ENCODE data around the gene SCAMP1. TPM values are rescaled to one million over a fixed set of nuclear protein-coding genes. Genes with fewer than 3 reads are reported as not detected.

The SCAMP1 gene
- total and polyA plus RNA-seq, 2 of the 13 experiments (the other 11 are each of a cell fraction or from before 2014, with no cell fraction given) = 18.2 to 33.7 TPM

- Histone ChIP-seq H4K20me1 (ENCODE audit: insufficient read depth, low read length) (no peaks in the 10 kb centered on the region), H3K27me3 (ENCODE audit: control insufficient read depth in 1 of 2, insufficient read depth in 2 of 2, low read length in 2 of 2) (no peaks in the 10 kb centered on the region), H3K9ac (ENCODE audit: insufficient read depth, low read depth, low read length) (no peak overlapping the region), H2AFZ (ENCODE audit: low read length) (no peak overlapping the region), H3K4me2 (ENCODE audit: low read depth, low read length) (no peak overlapping the region), H3K27ac (ENCODE audit: extremely low read length, insufficient read depth, low read length) (no peak overlapping the region), H3K9me3 (ENCODE audit: low read length) (no peaks in the 10 kb centered on the region), H3K4me3 (replicated peaks in 1 of 3; ENCODE audit: insufficient read depth in 1 of 3, low read depth in 2 of 3, low read length in 3 of 3) (no peak overlapping the region), H3K4me1 (ENCODE audit: insufficient read depth, low read length) (peaks cover 59% of the 10 kb centered on the region), H3K36me3 (replicated peaks in 1 of 2; ENCODE audit: control insufficient read depth in 1 of 2, insufficient read depth in 2 of 2, low read length in 2 of 2) (peaks cover 0 to 4% of the 10 kb centered on the region in 2 experiments; a peak in 2 of 5 replicates), H3K79me2 (ENCODE audit: insufficient read depth, low read length) (peaks cover 3% of the 10 kb centered on the region)
- DNase-seq (ENCODE audit: low spot score) (no peak), FAIRE-seq (no peak), ATAC-seq (no peak)
- intact Hi-C loops (cut with micrococcal nuclease; ENCODE audit: unreplicated experiment) = no loop called here
- no peak for TF ChIP-seq U2AF2 (IDR thresholded peaks at IDR 0.05; ENCODE audit: low read depth, low read length)
- TF ChIP-seq SYNCRIP (IDR thresholded peaks at IDR 0.05; ENCODE audit: insufficient read depth, low read depth, low read length) = no peak
- TF ChIP-seq USF2 (IDR thresholded peaks at IDR 0.05; ENCODE audit: low read depth, low read length) = no peak
- TF ChIP-seq USF2 (CRISPR knock-in tag; IDR thresholded peaks at IDR 0.05; ENCODE audit: borderline replicate concordance) = no peak
- no peak for TF ChIP-seq ONECUT2 (CRISPR knock-in tag; IDR thresholded peaks at IDR 0.05)
- no peak for TF ChIP-seq SP5 (CRISPR knock-in tag; IDR thresholded peaks at IDR 0.05; ENCODE audit: borderline replicate concordance, low read depth)
- no TSS peak for BruUV-seq (replicated peaks)
- in situ Hi-C loops (cut with HindIII; ENCODE audit: extremely low pct_ligation_motif_present, low pct_unique_long_range_greater_than_20kb) = no loop called here
- ChIA-PET CTCF (ENCODE audit: low intra/inter-chr PET ratio, low total read pairs) (no interaction called here), POLR2A (no interaction called here)
- WGBS (ENCODE audit: low lambda C conversion rate) = 94% methylated on average over 9 of the region's 9 CpGs
Observed at GRCh38 chr5:78522476-78523260, 162.3 kb downstream of the SCAMP1 start.

Data from HepG2 (cell line).